K562 (cell line): ENCODE results near the gene SRCAP. TPM values are rescaled to one million over a fixed set of nuclear protein-coding genes. Genes with fewer than 3 reads are reported as not detected.

Source experiments
- ATAC-seq: fragments of 200-7000 bp; cut with Tn5 transposase; 3 replicates; pipeline ENCODE4 v1.9.1; 2020; ENCODE audit warnings: moderate library complexity
- BruUV-seq: library from RNA; stranded (reverse); fragments of 400-500 nt; replicated peaks from 2 replicates; lab custom pipeline; 2021; lab: Mats Ljungman, UMichigan
- CTCF ChIA-PET: fragments of 300-600 bp; formaldehyde crosslinking; extraction: SDS; loops from one replicate; lab custom pipeline; 2021; ENCODE audit warnings: low intra/inter-chr PET ratio; lab: Yijun Ruan, JAX
- POLR2A ChIA-PET: fragments of 300-600, 350-650 bp; sonication (Branson Sonifier 250); formaldehyde crosslinking; extraction: SDS; loops from one replicate; lab custom pipeline; 2021; ENCODE audit warnings: antibody characterized with exemption, inconsistent platforms; lab: Yijun Ruan, JAX
- DNase-seq, 4 experiments: peaks; one replicate each; pipeline versions ENCODE4 v3.0.0 to v3.0.0-alpha.2; 2011 to 2018; ENCODE audit warnings: low spot score in 3 of 4, mixed read lengths in 3 of 4; ENCODE audit errors: extremely low read depth in 1 of 4
- FAIRE-seq: peaks from 2 replicates; lab custom pipeline; 2011; peaks lifted over from hg19 to GRCh38; lab: Jason Lieb, UNC
- H2AFZ ChIP-seq: 2 replicates; pipeline ENCODE4 v1.6.0; 2011; ENCODE audit warnings: low read depth, low read length, control low read depth, inconsistent platforms
- H3K27ac ChIP-seq: fragments of 200-600 bp; 3 replicates; pipeline ENCODE4 v1.8.0; 2011; ENCODE audit warnings: low read depth, mild to moderate bottlenecking, control low read depth, inconsistent platforms, low read length, moderate library complexity, mixed read lengths; ENCODE audit errors: extremely low read depth
- H3K27me3 ChIP-seq, 2 experiments: fragments of 300-600 bp in 1 of 2; 2 replicates in 1 of 2; 3 replicates in 1 of 2; pipeline versions ENCODE4 v1.6.0 to v1.8.0; 2011; ENCODE audit warnings: inconsistent platforms in 2 of 2, low read length in 2 of 2, mild to moderate bottlenecking in 1 of 2, mixed read lengths in 1 of 2, moderate library complexity in 1 of 2; ENCODE audit not compliant: control insufficient read depth in 2 of 2, insufficient read depth in 2 of 2
- H3K36me3 ChIP-seq: fragments of 300-600 bp; 3 replicates; pipeline ENCODE4 v1.8.0; 2011; ENCODE audit warnings: mild to moderate bottlenecking, low read length, inconsistent platforms; ENCODE audit not compliant: control insufficient read depth, insufficient read depth
- H3K4me1 ChIP-seq, 2 experiments: fragments of 200-600 bp in 1 of 2; replicated peaks in 1 of 2; 2 replicates in 1 of 2; 3 replicates in 1 of 2; pipeline versions ENCODE4 v1.5.1 to v1.8.0; 2011; ENCODE audit warnings: inconsistent platforms in 2 of 2, low read length in 2 of 2, mild to moderate bottlenecking in 1 of 2, mixed read lengths in 1 of 2, moderate library complexity in 1 of 2; ENCODE audit not compliant: control insufficient read depth in 2 of 2, insufficient read depth in 2 of 2
- H3K4me2 ChIP-seq: 2 replicates; pipeline ENCODE4 v1.6.1; 2011; ENCODE audit warnings: low read length, control low read depth, inconsistent platforms, mixed read lengths; ENCODE audit not compliant: insufficient read depth
- H3K4me3 ChIP-seq: fragments of 200-600 bp; sonication (generic), shearing (Covaris generic); 2 replicates; pipeline ENCODE4 v1.5.1; 2016; ENCODE audit warnings: control low read depth, inconsistent platforms
- H3K79me2 ChIP-seq: fragments of 200-600 bp; 3 replicates; pipeline ENCODE4 v1.8.0; 2011; ENCODE audit warnings: low read length, inconsistent platforms; ENCODE audit not compliant: control insufficient read depth, insufficient read depth
- H3K9ac ChIP-seq, 2 experiments: 2 replicates each; pipeline versions ENCODE4 v1.6.0 to v1.6.1; 2011; ENCODE audit warnings: low read depth in 2 of 2, low read length in 2 of 2, control low read depth in 1 of 2, inconsistent platforms in 1 of 2, mild to moderate bottlenecking in 1 of 2, mixed read lengths in 1 of 2; ENCODE audit not compliant: insufficient read depth in 1 of 2
- H3K9me1 ChIP-seq: one replicate; pipeline ENCODE4 v1.6.0; 2011; ENCODE audit warnings: inconsistent platforms, mild to moderate bottlenecking, low read length, moderate library complexity; ENCODE audit not compliant: control insufficient read depth, insufficient read depth
- H3K9me3 ChIP-seq: replicated peaks from 2 replicates; pipeline ENCODE4 v1.5.1; 2011; ENCODE audit warnings: low read depth, low read length, inconsistent platforms; ENCODE audit not compliant: control insufficient read depth, insufficient read depth
- H4K20me1 ChIP-seq: replicated peaks from 2 replicates; pipeline ENCODE4 v1.6.1; 2011; ENCODE audit warnings: low read length, inconsistent platforms, mixed read lengths; ENCODE audit not compliant: control insufficient read depth, insufficient read depth
- RBFOX2 ChIP-seq: fragments of 200-400 bp; formaldehyde crosslinking; IDR thresholded peaks from 2 replicates; pipeline ENCODE4 v1.6.1; 2017; ENCODE audit warnings: low read depth, mild to moderate bottlenecking, low read length, moderate library complexity
- WGBS: fragments of 100-300 bp; shearing (Covaris generic); methylation state at CpG from one replicate; pipeline ENCODE4 v1.1.6; 2016; ENCODE audit warnings: low coverage, mixed read lengths; ENCODE audit not compliant: insufficient coverage; ENCODE audit errors: missing lambda C conversion rate; 5-methylcytosine and 5-hydroxymethylcytosine counted together
- in situ Hi-C: fragments of 300-500 bp; cut with MboI; formaldehyde crosslinking; loops from 4 replicates; pipeline ENCODE4 v1.15.0; 2018; ENCODE audit warnings: inconsistent platforms, mixed read lengths
- intact Hi-C: fragments of 100-400 bp; cut with micrococcal nuclease; formaldehyde crosslinking; loops from 2 replicates; pipeline ENCODE4 v1.14.2; 2022
- polyA plus RNA-seq, 8 experiments: library from polyadenylated mRNA; depleted of rRNA in 4 of 8; stranded (reverse) in 5 of 8; unstranded in 3 of 8; fragments of >200 nt; fragmentation: Nextera tagmentation in 2 of 8; fragmentation: Illumina TruSeq in 1 of 8; extraction: Ambion mirVana in 2 of 8; extraction: Trizol in 1 of 8; gene quantifications; 2 replicates each; pipeline versions ENCODE4 v1.2.1 to v1.2.3, GENCODE V29; 2011 to 2014; ENCODE audit warnings: inconsistent platforms in 1 of 8, missing spikeins in 1 of 8
- total RNA-seq, 7 experiments: library from RNA; depleted of rRNA in 6 of 7; stranded (reverse); fragments of >200 nt in 6 of 7; fragmentation: Illumina TruSeq in 2 of 7; extraction: Trizol in 2 of 7; gene quantifications; 2 replicates each; pipeline versions ENCODE4 v1.2.1 to v1.2.3, GENCODE V29; 2011 to 2021; ENCODE audit warnings: low replicate concordance in 1 of 7
- TF ChIP-seq, protein P1 (sequence below): fragments of 250-450 bp; sonication (Bioruptor Pico); IDR thresholded peaks from 2 replicates; pipeline ENCODE4 v1.8.0; 2021; ENCODE audit warnings: borderline replicate concordance, mild to moderate bottlenecking, moderate library complexity; ENCODE audit not compliant: poor library complexity, severe bottlenecking

The SRCAP gene
- total and polyA plus RNA-seq, 9 of the 15 experiments (the other 6 are each of a cell fraction or from before 2014, with no cell fraction given), result 0.21 to 62.6 (median 5.8) TPM

DNA sequence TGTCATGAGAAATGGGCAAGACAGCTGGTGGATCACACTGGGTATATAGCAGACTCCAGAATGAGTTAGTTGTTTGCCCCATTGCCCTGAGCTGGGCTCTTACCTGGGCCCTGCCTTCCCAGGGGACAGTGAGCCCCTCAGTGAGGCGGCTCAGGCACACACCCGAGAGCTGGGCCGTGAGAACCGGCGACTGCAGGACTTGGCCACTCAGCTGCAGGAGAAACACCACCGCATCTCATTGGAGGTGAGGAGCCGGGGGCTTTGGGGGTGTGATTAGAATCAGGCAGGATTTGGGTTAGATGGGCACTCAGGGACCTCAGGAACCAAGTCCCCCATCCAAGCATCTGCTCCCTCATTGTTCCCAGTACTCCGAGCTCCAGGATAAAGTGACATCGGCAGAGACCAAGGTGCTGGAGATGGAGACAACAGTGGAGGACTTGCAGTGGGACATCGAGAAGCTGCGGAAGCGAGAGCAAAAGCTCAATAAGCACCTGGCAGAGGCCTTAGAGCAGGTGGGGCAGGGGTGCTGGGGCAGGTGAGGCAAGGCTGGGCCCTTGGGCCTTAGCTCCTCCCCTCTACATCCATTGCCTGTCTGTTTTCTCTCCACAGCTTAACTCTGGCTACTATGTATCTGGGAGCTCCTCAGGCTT, 66.0 kb downstream of the SRCAP start:
- in situ Hi-C loops, result no loop called here
- no peaks in the 10 kb centered on the region for H3K27me3 ChIP-seq
- H3K9me3 ChIP-seq, result no peaks in the 10 kb centered on the region
- no peak overlapping the region for H3K27ac ChIP-seq
- H3K9ac ChIP-seq, result peak overlapping the region in 1 of 2 experiments; percentile 27; a peak in 2 of 4 replicates
- H3K36me3 ChIP-seq, result peaks cover 78% of the 10 kb centered on the region
- H3K4me3 ChIP-seq, result no peak overlapping the region
- no peak overlapping the region for H2AFZ ChIP-seq
- ATAC-seq, result no peak
- peaks cover 19 to 47% of the 10 kb centered on the region in 2 experiments; a peak in 4 of 5 replicates for H3K4me1 ChIP-seq
- no peaks in the 10 kb centered on the region for H4K20me1 ChIP-seq
- peaks cover 42% of the 10 kb centered on the region for H3K79me2 ChIP-seq
- CTCF ChIA-PET, result no interaction called here
- BruUV-seq, result no TSS peak
- no peaks in the 10 kb centered on the region for H3K9me1 ChIP-seq
- FAIRE-seq, result no peak
- WGBS, result 98% methylated on average over 12 of the region's 12 CpGs
- no peak for DNase-seq
- H3K4me2 ChIP-seq, result no peak overlapping the region
- TF ChIP-seq, protein P1, sequence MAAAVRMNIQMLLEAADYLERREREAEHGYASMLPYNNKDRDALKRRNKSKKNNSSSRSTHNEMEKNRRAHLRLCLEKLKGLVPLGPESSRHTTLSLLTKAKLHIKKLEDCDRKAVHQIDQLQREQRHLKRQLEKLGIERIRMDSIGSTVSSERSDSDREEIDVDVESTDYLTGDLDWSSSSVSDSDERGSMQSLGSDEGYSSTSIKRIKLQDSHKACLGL, result no peak
- TF ChIP-seq RBFOX2, result 0 out of 2 replicates have a peak, but pooled peaks have one; percentile 23
- TF ChIP-seq, all 486 proteins: peak for 1
- intact Hi-C loops, result loop anchor here (5.0 kb wide), 1 partner anchor 47 kb away; no protein-coding TSS in a partner anchor
- POLR2A ChIA-PET, result interaction anchor here (0.6 to 3.1 kb wide), 6 partner anchors 9 to 353 kb away, joined by 3 to 16 read pairs (median 4); partner anchors contain the start of genes KAT8 and PHKG2
